Osteoblast (primary cell): ENCODE measurements around the gene RPL29. TPM values are rescaled to one million over a fixed set of nuclear protein-coding genes. Genes with fewer than 3 reads are reported as not detected.

Experiments used
- DNase-seq: peaks from one replicate; pipeline ENCODE4 v3.0.0; 2011; ENCODE audit warnings: low spot score, mixed read lengths; ENCODE audit not compliant: insufficient read length; ENCODE audit errors: missing footprints
- H2AFZ ChIP-seq: 2 replicates; pipeline ENCODE4 v1.6.0; 2011; ENCODE audit warnings: mild to moderate bottlenecking, low read length
- H3K27ac ChIP-seq: 2 replicates; pipeline ENCODE4 v1.5.1; 2011; ENCODE audit warnings: mild to moderate bottlenecking, low read depth, low read length, moderate library complexity
- H3K27me3 ChIP-seq: 2 replicates; pipeline ENCODE4 v1.6.0; 2012; ENCODE audit warnings: mild to moderate bottlenecking, control low read depth, inconsistent platforms, low read length, moderate library complexity; ENCODE audit not compliant: insufficient read depth
- H3K36me3 ChIP-seq: 2 replicates; pipeline ENCODE4 v1.5.1; 2011; ENCODE audit warnings: mild to moderate bottlenecking, low read length, control low read depth, moderate library complexity; ENCODE audit not compliant: insufficient read depth
- H3K4me1 ChIP-seq: 2 replicates; pipeline ENCODE4 v1.5.1; 2011; ENCODE audit warnings: mild to moderate bottlenecking, low read length, control low read depth, moderate library complexity; ENCODE audit not compliant: insufficient read depth
- H3K4me2 ChIP-seq: 2 replicates; pipeline ENCODE4 v1.6.0; 2011; ENCODE audit warnings: mild to moderate bottlenecking, low read length; ENCODE audit not compliant: insufficient read depth
- H3K4me3 ChIP-seq: fragments of 200-600 bp; sonication (generic); 3 replicates; pipeline ENCODE4 v1.5.1; 2012; ENCODE audit warnings: mild to moderate bottlenecking, low read length, inconsistent platforms; ENCODE audit not compliant: insufficient read depth
- H3K79me2 ChIP-seq: 2 replicates; pipeline ENCODE4 v1.6.0; 2012; ENCODE audit warnings: mild to moderate bottlenecking, low read length, control low read depth, inconsistent platforms; ENCODE audit not compliant: insufficient read depth
- H3K9me3 ChIP-seq: 2 replicates; pipeline ENCODE4 v1.5.1; 2011; ENCODE audit warnings: low read depth, low read length, control low read depth
- H4K20me1 ChIP-seq: 2 replicates; pipeline ENCODE4 v1.6.0; 2012; ENCODE audit warnings: mild to moderate bottlenecking, low read length, control low read depth; ENCODE audit not compliant: insufficient read depth
- total RNA-seq: library from RNA; depleted of rRNA; stranded (reverse); fragments of >200 nt; gene quantifications from 2 replicates; pipeline ENCODE4 v1.2.3, GENCODE V29; 2012
- TF ChIP-seq, protein P1 (sequence below): IDR thresholded peaks from 2 replicates; pipeline ENCODE4 v1.5.1; 2011; ENCODE audit warnings: mild to moderate bottlenecking, low read depth, low read length, moderate library complexity; ENCODE audit errors: extremely low read depth

The RPL29 gene
- total RNA-seq, 1 donor, result 862 TPM

DNA sequence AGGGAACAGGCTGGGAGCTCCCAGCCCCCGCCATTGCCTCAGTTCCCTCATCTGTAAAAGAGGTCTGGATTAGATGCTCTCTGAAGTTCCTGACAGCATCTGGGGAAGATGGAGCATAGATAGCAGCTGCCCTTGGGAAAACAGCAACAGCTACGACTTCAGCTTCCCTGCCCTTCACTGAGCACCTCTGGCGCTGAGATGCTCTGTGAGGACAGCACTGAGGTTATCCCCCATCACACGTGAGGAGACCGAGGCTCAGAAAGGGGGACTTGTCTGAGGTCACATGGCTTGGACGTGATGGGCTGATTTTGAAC lies 11.1 kb upstream of the RPL29 start:
- Histone ChIP-seq H4K20me1 (no peaks in the 10 kb centered on the region), H3K9me3 (no peaks in the 10 kb centered on the region), H2AFZ (no peak overlapping the region), H3K4me3 (no peak overlapping the region), H3K27me3 (no peaks in the 10 kb centered on the region), H3K27ac (no peak overlapping the region), H3K79me2 (no peaks in the 10 kb centered on the region), H3K4me2 (no peak overlapping the region), H3K36me3 (no peaks in the 10 kb centered on the region), H3K4me1 (peaks cover 14% of the 10 kb centered on the region)
- TF ChIP-seq, protein P1, sequence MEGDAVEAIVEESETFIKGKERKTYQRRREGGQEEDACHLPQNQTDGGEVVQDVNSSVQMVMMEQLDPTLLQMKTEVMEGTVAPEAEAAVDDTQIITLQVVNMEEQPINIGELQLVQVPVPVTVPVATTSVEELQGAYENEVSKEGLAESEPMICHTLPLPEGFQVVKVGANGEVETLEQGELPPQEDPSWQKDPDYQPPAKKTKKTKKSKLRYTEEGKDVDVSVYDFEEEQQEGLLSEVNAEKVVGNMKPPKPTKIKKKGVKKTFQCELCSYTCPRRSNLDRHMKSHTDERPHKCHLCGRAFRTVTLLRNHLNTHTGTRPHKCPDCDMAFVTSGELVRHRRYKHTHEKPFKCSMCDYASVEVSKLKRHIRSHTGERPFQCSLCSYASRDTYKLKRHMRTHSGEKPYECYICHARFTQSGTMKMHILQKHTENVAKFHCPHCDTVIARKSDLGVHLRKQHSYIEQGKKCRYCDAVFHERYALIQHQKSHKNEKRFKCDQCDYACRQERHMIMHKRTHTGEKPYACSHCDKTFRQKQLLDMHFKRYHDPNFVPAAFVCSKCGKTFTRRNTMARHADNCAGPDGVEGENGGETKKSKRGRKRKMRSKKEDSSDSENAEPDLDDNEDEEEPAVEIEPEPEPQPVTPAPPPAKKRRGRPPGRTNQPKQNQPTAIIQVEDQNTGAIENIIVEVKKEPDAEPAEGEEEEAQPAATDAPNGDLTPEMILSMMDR, result no peak
- peak; percentile 8 for DNase-seq

DNA sequence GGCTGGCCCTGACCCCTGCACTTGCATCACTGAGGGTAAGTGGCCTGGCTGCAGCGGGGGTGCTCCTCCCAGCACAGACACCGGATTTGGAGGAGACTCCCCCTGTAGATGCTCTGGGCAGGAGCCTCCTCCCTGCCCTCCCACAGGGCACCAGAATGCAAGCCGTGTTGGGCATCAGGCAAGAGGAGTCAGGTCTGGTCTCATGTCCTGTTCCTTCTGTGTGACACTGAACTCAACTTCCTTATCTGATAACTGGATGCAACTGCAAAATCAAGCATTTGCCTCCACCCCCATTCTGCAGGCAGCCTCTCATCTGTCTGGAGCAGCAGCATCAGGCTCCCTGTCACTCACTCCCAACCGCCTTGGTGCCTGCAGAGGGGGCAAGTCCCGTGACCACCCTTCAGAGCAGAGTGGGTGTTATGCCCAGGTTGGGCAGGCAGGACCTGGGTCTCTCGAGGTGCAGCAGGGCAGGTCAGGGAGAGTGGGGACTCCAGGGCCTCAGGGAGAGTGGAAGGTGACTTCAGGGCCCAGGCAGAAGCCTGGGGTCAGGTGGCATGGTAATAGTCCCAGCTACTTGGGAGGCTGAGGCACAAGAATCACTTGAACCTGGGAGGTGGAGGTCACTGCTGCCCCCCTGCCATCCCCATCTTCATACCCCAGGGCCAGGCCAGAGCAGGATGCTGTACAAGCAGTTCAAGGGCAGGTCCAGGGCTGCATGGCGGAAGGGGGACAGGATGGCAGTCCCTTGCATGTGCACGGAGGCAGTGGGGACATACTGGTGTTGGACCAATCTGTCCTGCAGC lies 10.5 kb upstream of the RPL29 start:
- H2AFZ ChIP-seq, result peak overlapping the region; percentile 80
- H3K36me3 ChIP-seq, result no peaks in the 10 kb centered on the region
- H3K4me1 ChIP-seq, result peaks cover 14% of the 10 kb centered on the region
- H3K4me2 ChIP-seq, result peak overlapping the region; percentile 63
- peak; percentile 83 for DNase-seq
- peak overlapping the region; percentile 54 for H3K4me3 ChIP-seq
- H3K27me3 ChIP-seq, result no peaks in the 10 kb centered on the region
- no peaks in the 10 kb centered on the region for H3K9me3 ChIP-seq
- no peak overlapping the region for H3K27ac ChIP-seq
- TF ChIP-seq, protein P1, result no peak
- H3K79me2 ChIP-seq, result no peaks in the 10 kb centered on the region
- no peaks in the 10 kb centered on the region for H4K20me1 ChIP-seq

DNA sequence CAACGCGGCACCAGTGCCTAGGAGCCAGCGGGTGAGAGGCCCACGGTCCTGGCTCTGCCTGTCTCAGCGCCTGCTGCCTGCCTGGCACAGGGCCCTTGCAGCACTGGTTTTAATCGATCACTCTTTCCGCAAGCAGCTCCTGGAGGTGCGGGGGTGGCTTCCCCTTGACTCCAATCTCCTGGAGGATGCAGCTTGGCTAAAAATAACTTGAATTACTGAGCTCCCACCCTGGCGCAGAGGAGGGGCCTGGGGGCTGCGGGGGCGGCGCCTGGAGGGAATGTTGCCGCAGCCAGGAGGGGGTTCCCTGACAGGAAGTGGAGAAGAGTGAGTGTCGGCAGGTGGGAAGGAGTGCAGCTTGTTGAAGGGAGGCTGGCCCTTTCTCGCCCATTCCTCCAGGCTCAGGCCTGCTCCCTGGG lies 9.9 kb upstream of the RPL29 start:
- Histone ChIP-seq H3K4me2 (peak overlapping the region; percentile 63), H3K27me3 (no peaks in the 10 kb centered on the region), H3K4me1 (peaks cover 14% of the 10 kb centered on the region), H4K20me1 (no peaks in the 10 kb centered on the region), H3K79me2 (no peaks in the 10 kb centered on the region), H3K4me3 (peak overlapping the region; percentile 54), H3K27ac (no peak overlapping the region), H3K9me3 (no peaks in the 10 kb centered on the region), H3K36me3 (no peaks in the 10 kb centered on the region), H2AFZ (peak overlapping the region; percentile 80)
- TF ChIP-seq, protein P1, result no peak
- DNase-seq, result peak; percentile 97

DNA sequence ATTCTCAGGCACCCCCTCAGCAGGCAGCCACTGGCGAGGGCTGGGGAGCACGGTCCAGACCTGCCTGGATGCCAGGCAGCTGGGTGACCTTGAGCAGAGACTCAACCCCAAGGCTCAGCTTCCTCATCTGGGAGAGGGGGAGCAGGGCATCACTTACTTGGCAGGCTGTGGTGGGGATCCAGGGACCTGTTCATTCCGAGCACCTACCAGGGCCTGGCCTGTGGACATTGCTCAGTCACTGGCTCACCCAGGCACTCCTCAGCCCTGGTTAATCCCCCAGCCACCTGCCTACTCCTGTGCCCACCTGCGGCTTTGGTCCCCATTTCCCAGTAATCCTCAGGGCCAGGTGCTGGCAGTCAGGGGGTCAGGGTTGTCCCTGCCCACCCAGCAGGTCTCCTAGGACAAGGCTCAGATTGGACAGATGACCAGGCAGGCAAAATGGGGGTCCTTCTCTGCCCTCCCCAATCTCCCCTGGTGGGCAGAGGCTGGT lies 9.3 kb upstream of the RPL29 start:
- TF ChIP-seq, protein P1, result no peak

More for the DNA sequence above, 9.3 kb upstream of the RPL29 start:
- H4K20me1 ChIP-seq, result no peaks in the 10 kb centered on the region
- H3K79me2 ChIP-seq, result no peaks in the 10 kb centered on the region
- H3K27ac ChIP-seq, result peak overlapping the region; percentile 28
- H3K4me2 ChIP-seq, result peak overlapping the region; percentile 63
- no peak overlapping the region for H3K4me3 ChIP-seq
- H3K9me3 ChIP-seq, result no peaks in the 10 kb centered on the region
- no peak for DNase-seq
- H3K27me3 ChIP-seq, result no peaks in the 10 kb centered on the region
- H2AFZ ChIP-seq, result no peak overlapping the region
- no peaks in the 10 kb centered on the region for H3K36me3 ChIP-seq
- H3K4me1 ChIP-seq, result peaks cover 14% of the 10 kb centered on the region
